Endothelial cell of umbilical vein (primary cell): ENCODE measurements around the gene TBL3. TPM values are rescaled to one million over a fixed set of nuclear protein-coding genes. Genes with fewer than 3 reads are reported as not detected.

Experiments
- BruUV-seq: library from RNA; stranded (reverse); fragments of 400-500 nt; replicated peaks from 2 replicates; lab custom pipeline; 2021; lab: Mats Ljungman, UMichigan
- CTCF ChIA-PET: fragments of 300-600, 350-600 bp; sonication (Branson Sonifier 250); formaldehyde crosslinking; loops from one replicate; lab custom pipeline; 2021; ENCODE audit warnings: antibody characterized with exemption, inconsistent platforms; lab: Charles Lee
- POLR2A ChIA-PET: fragments of 300-600, 350-600 bp; sonication (Branson Sonifier 250); formaldehyde crosslinking; loops from one replicate; lab custom pipeline; 2021; ENCODE audit warnings: antibody characterized with exemption, inconsistent platforms; lab: Charles Lee
- DNase-seq: peaks from one replicate; pipeline ENCODE4 v3.0.0-alpha.2; 2011; ENCODE audit warnings: low read depth, low spot score
- FAIRE-seq: peaks from 2 replicates; lab custom pipeline; 2011; peaks lifted over from hg19 to GRCh38; lab: Jason Lieb, UNC
- H2AFZ ChIP-seq: 2 replicates; pipeline ENCODE4 v1.6.0; 2012; ENCODE audit warnings: low read depth, low read length, control low read depth, inconsistent platforms
- H3K27ac ChIP-seq: 2 replicates; pipeline ENCODE4 v1.5.1; 2011; ENCODE audit warnings: low read depth, mild to moderate bottlenecking, control low read depth, low read length, moderate library complexity; ENCODE audit not compliant: insufficient read depth
- H3K27me3 ChIP-seq, 2 experiments: 2 replicates each; pipeline versions ENCODE4 v1.6.0 to v1.6.1; 2011; ENCODE audit warnings: low read length in 2 of 2, mixed read lengths in 1 of 2; ENCODE audit not compliant: control insufficient read depth in 2 of 2, insufficient read depth in 2 of 2
- H3K36me3 ChIP-seq, 2 experiments: 2 replicates in 1 of 2; 3 replicates in 1 of 2; pipeline ENCODE4 v1.5.1; 2011; ENCODE audit warnings: low read length in 2 of 2, mild to moderate bottlenecking in 1 of 2, moderate library complexity in 1 of 2; ENCODE audit not compliant: control insufficient read depth in 2 of 2, insufficient read depth in 2 of 2; ENCODE audit errors: extremely low read depth in 1 of 2
- H3K4me1 ChIP-seq: 3 replicates; pipeline ENCODE4 v1.5.1; 2011; ENCODE audit warnings: mild to moderate bottlenecking, low read length; ENCODE audit not compliant: control insufficient read depth, insufficient read depth; ENCODE audit errors: extremely low read depth
- H3K4me2 ChIP-seq: 2 replicates; pipeline ENCODE4 v1.6.1; 2011; ENCODE audit warnings: low read length, control low read depth, mixed read lengths; ENCODE audit not compliant: insufficient read depth
- H3K4me3 ChIP-seq, 3 experiments: fragments of 200-600 bp in 1 of 3; sonication (generic), shearing (Covaris generic) in 1 of 3; replicated peaks in 1 of 3; 2 replicates each; pipeline ENCODE4 v1.5.1; 2011 to 2016; ENCODE audit warnings: control low read depth in 3 of 3, low read length in 3 of 3, mild to moderate bottlenecking in 2 of 3, inconsistent platforms in 1 of 3, low read depth in 1 of 3, moderate library complexity in 1 of 3; ENCODE audit not compliant: insufficient read depth in 1 of 3
- H3K79me2 ChIP-seq: 2 replicates; pipeline ENCODE4 v1.6.0; 2012; ENCODE audit warnings: low read length, inconsistent platforms; ENCODE audit not compliant: control insufficient read depth, insufficient read depth
- H3K9ac ChIP-seq: replicated peaks from 2 replicates; pipeline ENCODE3; 2011; ENCODE audit warnings: low read length, control low read depth; ENCODE audit not compliant: insufficient read depth; ENCODE audit errors: extremely low read depth
- H3K9me1 ChIP-seq: replicated peaks from 3 replicates; pipeline ENCODE4 v1.6.0; 2011; ENCODE audit warnings: mild to moderate bottlenecking, low read length; ENCODE audit not compliant: control insufficient read depth, insufficient read depth; ENCODE audit errors: extremely low read depth
- H3K9me3 ChIP-seq: replicated peaks from 2 replicates; pipeline ENCODE4 v1.5.1; 2012; ENCODE audit warnings: low read length, inconsistent platforms; ENCODE audit not compliant: control insufficient read depth, insufficient read depth
- H4K20me1 ChIP-seq: replicated peaks from 2 replicates; pipeline ENCODE3; 2011; ENCODE audit warnings: mild to moderate bottlenecking, low read length; ENCODE audit not compliant: control insufficient read depth, insufficient read depth; ENCODE audit errors: extremely low read depth
- CTCF ChIP-seq, 2 donors: IDR thresholded peaks; 1 replicate in 1 of 2; 2 replicates in 1 of 2; pipeline ENCODE4 v1.5.1; 2011; ENCODE audit warnings: low read length in 2 of 2, mild to moderate bottlenecking in 2 of 2, moderate library complexity in 2 of 2, control low read depth in 1 of 2, inconsistent platforms in 1 of 2, low read depth in 1 of 2; ENCODE audit not compliant: insufficient read depth in 1 of 2; ENCODE audit errors: extremely low read depth in 1 of 2
- EZH2 ChIP-seq: IDR thresholded peaks from 2 replicates; pipeline ENCODE4 v1.6.1; 2012; ENCODE audit warnings: borderline replicate concordance, low read depth, mild to moderate bottlenecking, moderate library complexity, low read length, inconsistent platforms; ENCODE audit not compliant: severe bottlenecking
- FOS ChIP-seq: IDR thresholded peaks from 2 replicates; pipeline ENCODE4 v1.6.1; 2011; ENCODE audit warnings: mild to moderate bottlenecking, low read length, moderate library complexity, borderline replicate concordance; ENCODE audit not compliant: insufficient read depth
- JUN ChIP-seq: IDR thresholded peaks from 2 replicates; pipeline ENCODE4 v1.6.1; 2011; ENCODE audit warnings: borderline replicate concordance, low read depth; ENCODE audit not compliant: insufficient read length, insufficient read depth
- MAX ChIP-seq: IDR thresholded peaks from 2 replicates; pipeline ENCODE4 v1.6.1; 2011; ENCODE audit not compliant: insufficient read depth, insufficient read length
- POLR2A ChIP-seq: IDR thresholded peaks from 2 replicates; pipeline ENCODE4 v1.6.1; 2012; ENCODE audit warnings: low read depth, mild to moderate bottlenecking, control low read depth, low read length
- dilution Hi-C: fragments of 300-500 bp; cut with MboI; formaldehyde crosslinking; loops from one replicate; pipeline ENCODE4 v1.15.0; 2019; ENCODE audit warnings: low sequenced_read_pairs; ENCODE audit not compliant: extremely low pct_ligation_motif_present
- intact Hi-C: fragments of 100-400 bp; cut with micrococcal nuclease; formaldehyde crosslinking; loops from one replicate; pipeline ENCODE4 v1.10.0; 2022
- polyA plus RNA-seq, 4 experiments: library from polyadenylated mRNA; depleted of rRNA in 3 of 4; stranded (reverse) in 3 of 4; unstranded in 1 of 4; fragments of >200 nt; gene quantifications; 2 replicates each; pipeline versions ENCODE4 v1.2.1 to v1.2.3, GENCODE V29; 2011 to 2012; ENCODE audit warnings: missing spikeins in 1 of 4
- total RNA-seq: library from RNA; stranded (reverse); gene quantifications from 2 replicates; pipeline ENCODE4 v1.2.3, GENCODE V29; 2021

Gene TBL3
- total and polyA plus RNA-seq, 2 donors (not counting 3 experiments of a cell fraction or from before 2014, with no cell fraction given), result 42.2 to 77.1 TPM

GRCh38 chr16:2005646-2006045 lies 33.8 kb downstream of the TBL3 start:
- H3K4me1 ChIP-seq, result peaks cover 48% of the 10 kb centered on the region
- peak; percentile 45 for DNase-seq
- H3K27ac ChIP-seq, result no peak overlapping the region
- no peak for FAIRE-seq
- no peaks in the 10 kb centered on the region for H3K9me1 ChIP-seq
- BruUV-seq, result no TSS peak
- H3K27me3 ChIP-seq, result no peaks in the 10 kb centered on the region
- H3K36me3 ChIP-seq, result peaks cover 0 to 27% of the 10 kb centered on the region in 2 experiments
- no peak overlapping the region for H3K4me2 ChIP-seq
- no peaks in the 10 kb centered on the region for H4K20me1 ChIP-seq
- peaks cover 72% of the 10 kb centered on the region for H3K79me2 ChIP-seq
- ChIA-PET CTCF (interaction anchor here (0.7 to 4.0 kb wide), 5 partner anchors 15 to 246 kb away, joined by 3 to 85 read pairs (median 6); partner anchors contain the start of gene NPW), POLR2A (no interaction called here)
- H3K9ac ChIP-seq, result no peak overlapping the region
- TF ChIP-seq JUN, result no peak
- no peak for TF ChIP-seq FOS
- no peak for TF ChIP-seq MAX
- TF ChIP-seq EZH2, result no peak
- no peak for TF ChIP-seq POLR2A
- peak; percentile 46 to 54 for TF ChIP-seq CTCF (IDR thresholded peaks at IDR 0.05; ENCODE audit: extremely low read depth in 1 of 2, insufficient read depth in 1 of 2, low read depth in 1 of 2, low read length in 2 of 2)
- H3K9me3 ChIP-seq, result no peaks in the 10 kb centered on the region
- dilution Hi-C loops, result no loop called here
- H2AFZ ChIP-seq, result no peak overlapping the region
- H3K4me3 ChIP-seq, result no peak overlapping the region
- intact Hi-C loops, result loop anchor here (1.0 kb wide), 2 partner anchors 148 to 246 kb away; partner anchors contain the start of gene ECI1
